H1 (cell line): ENCODE data around the gene ATG16L2. TPM values are rescaled to one million over a fixed set of nuclear protein-coding genes. Genes with fewer than 3 reads are reported as not detected.
A peak's percentile ranks its signal among the peaks of the same experiment; 100 is the strongest.

Source experiments
- CHD1 ChIP-seq: IDR thresholded peaks from 2 replicates; pipeline ENCODE4 v1.6.1; 2012; ENCODE audit warnings: low read depth, low read length, improper control_type of control experiment
- CHD7 ChIP-seq: fragments of 300-600 bp; sonication (generic); IDR thresholded peaks from 2 replicates; pipeline ENCODE4 v1.7.1; 2012; ENCODE audit warnings: low read length, moderate library complexity, mild to moderate bottlenecking, inconsistent platforms; ENCODE audit not compliant: insufficient replicate concordance
- CTBP2 ChIP-seq: IDR thresholded peaks from 2 replicates; pipeline ENCODE4 v1.7.0; 2011; ENCODE audit warnings: borderline replicate concordance, mild to moderate bottlenecking, moderate library complexity, mixed read lengths, low read length; ENCODE audit not compliant: insufficient read depth, insufficient read length
- E2F6 ChIP-seq: IDR thresholded peaks from 2 replicates; pipeline ENCODE4 v1.6.1; 2012; ENCODE audit warnings: inconsistent platforms
- SAP30 ChIP-seq: fragments of 300-600 bp; sonication (generic); IDR thresholded peaks from 2 replicates; pipeline ENCODE4 v1.7.1; 2012; ENCODE audit warnings: low read length, moderate library complexity, mild to moderate bottlenecking, inconsistent platforms; ENCODE audit not compliant: insufficient read depth, insufficient replicate concordance
- USF2 ChIP-seq: IDR thresholded peaks from 2 replicates; pipeline ENCODE4 v1.6.1; 2011; ENCODE audit warnings: low read length, improper control_type of control experiment
- YY1 ChIP-seq: IDR thresholded peaks from 2 replicates; pipeline ENCODE4 v1.6.1; 2011; ENCODE audit warnings: low read depth, mild to moderate bottlenecking, low read length
- polyA plus RNA-seq, 7 experiments: library from polyadenylated mRNA; depleted of rRNA in 3 of 7; stranded (reverse) in 5 of 7; unstranded in 2 of 7; fragments of >200 nt in 5 of 7; fragments of 200-250 nt in 2 of 7; gene quantifications; 1 replicate in 5 of 7; 2 replicates in 1 of 7; 4 replicates in 1 of 7; pipeline versions ENCODE4 v1.2.1 to v1.2.3, GENCODE V29; 2011 to 2013; ENCODE audit warnings: missing spikeins in 2 of 7, mixed read lengths in 2 of 7
- total RNA-seq: library from RNA; stranded (reverse); fragmentation: NEBNext Ultra II Directional; extraction: Animal tissue kit (Norgen Biotek cat#: 25700); gene quantifications from 2 replicates; pipeline ENCODE4 v1.2.1, GENCODE V29; 2021

Gene ATG16L2
- total and polyA plus RNA-seq, 2 of the 8 experiments (the other 6 are each of a cell fraction or from before 2014, with no cell fraction given): 11.0 to 18.5 TPM

GRCh38 chr11:72793425-72794367 lies 20.5 kb upstream of the ATG16L2 start, which contains the start of gene STARD10 (continued):
- TF ChIP-seq CHD7: no peak
- peak; percentile 93 for TF ChIP-seq YY1
- peak; percentile 30 for TF ChIP-seq CTBP2
- TF ChIP-seq E2F6: peak; percentile 85
- no peak for TF ChIP-seq USF2
- no peak for TF ChIP-seq CHD1
- TF ChIP-seq SAP30: no peak
